PC-9 (cell line): Measurements from ENCODE around the gene GGT1.

Source experiments
- EZH2 ChIP-seq: fragments of 200-600 bp; sonication (generic); IDR thresholded peaks from 2 replicates; pipeline ENCODE4 v1.8.0; 2017; ENCODE audit warnings: antibody characterized with exemption, low read depth
- TF ChIP-seq, protein P1 (sequence below): fragments of 200-600 bp; sonication (generic); conservative IDR thresholded peaks from 2 replicates; pipeline ENCODE4 v1.6.1; 2017; ENCODE audit warnings: mixed run types, antibody characterized with exemption, mild to moderate bottlenecking, moderate library complexity

DNA sequence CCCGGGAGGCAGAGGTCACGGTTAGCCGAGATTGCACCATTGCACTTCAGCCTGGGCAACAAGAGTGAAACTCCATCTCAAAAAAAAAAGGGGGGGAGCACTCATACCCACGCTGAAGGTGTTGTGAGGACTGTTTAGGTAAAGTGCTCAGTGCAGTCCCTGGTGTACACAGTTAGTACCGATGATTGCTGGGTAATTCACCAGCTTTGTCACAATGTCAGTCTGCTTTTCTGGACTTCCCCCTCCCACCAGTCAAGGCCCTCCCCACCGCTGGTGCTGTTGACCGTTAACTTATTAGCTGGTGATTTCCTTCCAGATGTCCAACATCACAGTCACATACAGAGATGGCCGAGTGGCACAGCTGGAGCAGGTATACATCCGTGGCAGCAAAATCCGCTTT is 35.3 kb upstream of the GGT1 start:
- TF ChIP-seq, protein P1, sequence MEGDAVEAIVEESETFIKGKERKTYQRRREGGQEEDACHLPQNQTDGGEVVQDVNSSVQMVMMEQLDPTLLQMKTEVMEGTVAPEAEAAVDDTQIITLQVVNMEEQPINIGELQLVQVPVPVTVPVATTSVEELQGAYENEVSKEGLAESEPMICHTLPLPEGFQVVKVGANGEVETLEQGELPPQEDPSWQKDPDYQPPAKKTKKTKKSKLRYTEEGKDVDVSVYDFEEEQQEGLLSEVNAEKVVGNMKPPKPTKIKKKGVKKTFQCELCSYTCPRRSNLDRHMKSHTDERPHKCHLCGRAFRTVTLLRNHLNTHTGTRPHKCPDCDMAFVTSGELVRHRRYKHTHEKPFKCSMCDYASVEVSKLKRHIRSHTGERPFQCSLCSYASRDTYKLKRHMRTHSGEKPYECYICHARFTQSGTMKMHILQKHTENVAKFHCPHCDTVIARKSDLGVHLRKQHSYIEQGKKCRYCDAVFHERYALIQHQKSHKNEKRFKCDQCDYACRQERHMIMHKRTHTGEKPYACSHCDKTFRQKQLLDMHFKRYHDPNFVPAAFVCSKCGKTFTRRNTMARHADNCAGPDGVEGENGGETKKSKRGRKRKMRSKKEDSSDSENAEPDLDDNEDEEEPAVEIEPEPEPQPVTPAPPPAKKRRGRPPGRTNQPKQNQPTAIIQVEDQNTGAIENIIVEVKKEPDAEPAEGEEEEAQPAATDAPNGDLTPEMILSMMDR: no peak
- TF ChIP-seq EZH2: no peak
